CD4-positive, alpha-beta T cell treated with Interleukin-4 for 1 hour (primary cell): ENCODE data around the gene CHST1.

ENCODE experiments used
- DNase-seq, 2 donors: peaks; one replicate each; pipeline ENCODE4 v3.0.0-alpha.2; 2020 to 2022

Gene CHST1

DNA sequence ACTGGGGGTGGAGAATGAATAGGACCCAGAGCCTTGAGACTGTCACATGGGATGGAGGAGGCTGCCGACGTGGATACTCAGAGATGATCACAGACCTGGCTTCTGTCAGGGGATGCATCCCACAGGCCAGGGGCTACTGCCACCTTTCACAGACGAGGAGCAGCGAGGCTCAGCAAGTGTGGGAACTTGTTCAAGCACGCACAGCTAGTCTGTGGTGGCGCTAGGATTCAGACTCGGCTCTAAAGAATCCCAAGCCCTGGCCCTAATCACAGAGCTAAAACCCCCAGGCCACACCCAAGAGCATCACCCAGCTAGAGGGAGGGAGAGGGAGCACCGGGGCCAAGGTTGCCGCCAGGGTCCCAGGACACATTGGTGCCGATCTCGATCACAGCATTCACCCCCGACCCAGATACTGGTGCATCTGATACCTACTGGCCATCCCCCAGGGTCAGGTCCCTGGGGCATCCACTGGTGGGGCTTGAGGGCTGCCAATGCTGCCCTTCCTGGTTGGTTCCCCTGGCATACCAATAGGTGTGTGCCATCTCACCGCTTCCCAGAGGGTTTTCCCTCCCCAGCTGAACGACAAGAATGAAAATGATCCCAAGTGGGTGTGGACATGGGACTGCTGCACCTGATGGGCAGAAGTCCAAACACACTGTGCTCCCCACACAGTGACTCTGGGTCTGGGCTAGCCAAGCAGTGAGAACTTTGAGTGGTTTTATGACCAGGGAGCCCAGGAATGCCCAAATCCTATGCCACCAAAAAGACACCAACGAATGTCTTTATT is 6.2 kb downstream of the CHST1 start:
- DNase-seq: no peak

DNA sequence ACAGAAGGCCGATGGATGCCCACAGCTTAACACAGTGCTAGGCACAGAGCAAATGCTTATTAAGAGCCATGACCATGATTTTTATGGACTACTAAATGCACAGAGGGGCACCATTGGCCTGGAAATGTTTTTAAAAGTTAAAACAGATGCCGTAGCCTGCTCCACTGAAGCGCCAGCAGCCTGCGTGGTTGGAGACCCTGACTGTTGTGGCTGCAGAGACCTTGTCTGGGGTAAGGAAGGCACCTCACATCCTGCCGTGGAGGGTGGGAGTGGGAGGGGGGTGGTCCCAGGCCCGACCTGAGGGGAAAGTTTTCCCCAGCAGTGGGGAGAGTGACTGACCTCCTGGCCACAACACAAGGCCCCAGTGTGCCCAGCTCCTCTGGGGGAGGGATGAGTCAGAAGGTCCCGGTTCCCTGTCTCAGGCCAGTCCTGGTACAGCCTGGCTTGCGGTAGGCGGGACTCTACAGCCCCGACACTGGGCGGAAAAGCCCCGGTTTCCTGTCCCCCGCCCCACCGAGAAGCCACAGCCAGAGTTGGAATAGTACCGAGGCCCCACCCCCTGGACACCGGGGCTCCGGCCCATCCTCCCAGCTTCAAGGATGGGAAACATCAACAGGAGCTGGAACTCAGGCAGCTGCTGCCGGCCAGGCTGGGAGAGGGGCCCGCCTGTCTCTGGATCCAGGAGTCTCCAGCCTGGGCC is 7.0 kb downstream of the CHST1 start:
- no peak for DNase-seq

DNA sequence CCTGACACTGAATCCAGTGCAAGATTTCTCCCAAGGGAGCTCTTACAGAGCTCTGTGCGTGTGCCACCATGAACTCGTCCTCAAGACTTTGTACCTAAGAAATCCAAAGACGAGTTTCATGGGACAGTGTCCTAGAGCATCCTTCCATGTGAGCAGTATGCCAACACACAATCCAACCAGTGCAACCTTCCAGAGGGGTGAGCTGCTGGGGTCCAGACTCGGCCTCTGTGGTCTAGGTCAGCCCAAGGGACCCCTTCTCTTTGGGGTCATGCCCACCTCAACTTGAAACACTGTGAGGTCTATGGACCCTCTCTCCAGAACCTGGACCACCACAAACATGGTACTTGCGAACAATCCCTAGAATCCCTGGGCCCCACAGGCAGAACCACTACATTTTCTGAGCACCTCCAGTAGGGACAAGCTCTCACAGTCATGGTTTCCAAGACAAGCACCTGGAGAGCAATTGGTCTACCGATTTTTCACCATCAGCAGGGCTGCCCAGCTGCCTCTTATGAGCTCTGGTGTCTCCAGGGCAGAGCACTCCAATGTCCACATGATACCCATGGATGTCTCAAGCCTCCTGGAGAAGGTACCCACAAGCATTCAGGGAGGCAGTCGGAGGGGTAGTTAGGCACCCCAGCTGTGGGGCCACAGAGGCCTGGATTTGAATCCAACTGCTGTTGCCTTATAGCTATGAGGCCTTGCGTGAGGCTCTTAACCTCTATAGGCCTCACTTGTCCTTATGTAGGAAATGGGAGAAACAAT is 7.7 kb downstream of the CHST1 start:
- no peak for DNase-seq

DNA sequence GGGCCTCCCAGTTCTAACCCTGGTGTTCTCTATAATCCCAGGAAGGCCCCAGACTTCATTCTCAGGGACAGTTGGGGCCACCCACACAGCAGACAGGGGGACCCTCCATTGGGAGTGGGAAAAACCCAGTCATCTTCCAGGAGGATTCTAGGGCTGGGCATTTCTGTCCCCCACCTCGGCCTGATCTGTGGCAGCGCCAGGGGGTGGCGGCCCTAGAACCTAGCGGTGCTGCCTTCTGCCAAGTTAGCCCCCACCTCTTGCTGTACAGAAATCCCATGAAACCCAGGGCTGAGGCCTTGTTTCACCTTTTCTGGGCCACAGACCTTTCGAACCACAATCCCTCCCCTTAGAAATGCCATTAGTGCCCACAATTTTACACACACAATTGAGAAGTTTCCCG is 9.6 kb downstream of the CHST1 start:
- DNase-seq: no peak

DNA sequence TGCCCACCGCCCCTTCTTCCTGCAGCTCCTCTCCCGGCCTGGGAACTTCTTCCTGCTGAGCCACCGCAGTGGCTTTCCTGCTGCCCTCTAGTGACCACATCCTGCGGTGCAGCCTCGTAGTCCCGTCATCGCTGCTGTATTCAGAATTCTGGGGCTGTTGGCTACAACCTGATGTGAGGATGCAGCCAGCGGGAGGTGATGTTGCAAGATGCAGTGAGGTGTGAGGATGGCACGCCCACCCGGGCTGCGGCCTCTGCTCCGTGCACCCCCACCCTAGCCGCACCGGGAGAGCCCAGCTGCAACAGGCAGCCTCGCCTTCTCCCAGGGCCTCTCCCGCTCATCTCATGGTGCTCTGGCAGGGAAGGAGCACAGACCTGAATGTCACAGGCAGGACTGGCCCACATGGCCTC is 10.1 kb downstream of the CHST1 start:
- peak; percentile 36 to 45 for DNase-seq

DNA sequence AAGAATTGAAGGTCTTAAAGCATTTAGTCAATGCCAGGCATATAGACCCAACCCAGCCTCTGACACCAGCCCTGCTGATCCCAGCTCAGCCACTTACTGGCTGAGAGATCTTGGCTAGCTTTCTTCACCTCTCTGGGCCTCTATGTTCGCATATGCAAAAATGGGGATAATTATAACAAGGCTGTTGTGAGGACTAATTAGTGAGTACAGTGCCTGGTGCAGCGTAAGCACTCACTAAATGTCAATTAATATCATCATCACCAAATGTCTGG is 10.5 kb downstream of the CHST1 start:
- no peak for DNase-seq

DNA sequence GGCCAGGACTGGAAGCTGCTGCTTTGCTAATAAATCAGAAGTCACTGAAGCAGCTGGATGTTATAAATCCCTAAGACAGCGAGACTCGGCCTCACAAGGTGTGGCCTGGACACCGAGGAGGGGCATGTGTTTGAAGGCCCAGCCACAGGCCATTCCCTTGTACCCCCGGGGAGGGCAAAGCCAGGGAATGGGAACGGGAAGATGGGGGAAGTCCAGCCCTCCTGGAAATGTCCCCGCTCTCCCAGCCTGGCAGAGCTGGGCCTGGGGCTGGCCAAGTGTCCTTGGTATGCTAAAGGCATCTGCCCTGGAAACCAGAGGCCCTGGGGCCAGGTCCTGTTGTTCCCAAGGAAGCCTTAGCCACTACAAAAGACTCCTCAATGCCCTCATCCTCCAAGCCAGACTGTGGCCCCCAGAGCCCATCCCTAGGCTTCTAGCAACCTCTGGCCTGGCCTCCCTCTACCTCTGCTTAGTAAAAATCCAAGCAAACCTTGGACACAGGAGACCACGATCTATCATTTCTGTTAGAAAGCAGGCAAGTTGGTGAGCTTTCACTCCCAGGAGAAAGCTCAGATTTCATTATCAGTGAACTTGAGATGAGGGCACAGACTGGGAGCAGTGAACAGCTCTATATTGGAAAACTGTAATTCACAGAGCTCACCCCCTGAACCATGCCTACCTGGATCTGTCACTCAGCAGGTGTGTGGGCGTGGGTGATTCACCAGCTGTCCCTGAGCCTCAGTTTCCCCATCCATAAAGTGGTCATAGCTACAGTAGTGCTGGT is 11.0 kb downstream of the CHST1 start:
- no peak for DNase-seq

DNA sequence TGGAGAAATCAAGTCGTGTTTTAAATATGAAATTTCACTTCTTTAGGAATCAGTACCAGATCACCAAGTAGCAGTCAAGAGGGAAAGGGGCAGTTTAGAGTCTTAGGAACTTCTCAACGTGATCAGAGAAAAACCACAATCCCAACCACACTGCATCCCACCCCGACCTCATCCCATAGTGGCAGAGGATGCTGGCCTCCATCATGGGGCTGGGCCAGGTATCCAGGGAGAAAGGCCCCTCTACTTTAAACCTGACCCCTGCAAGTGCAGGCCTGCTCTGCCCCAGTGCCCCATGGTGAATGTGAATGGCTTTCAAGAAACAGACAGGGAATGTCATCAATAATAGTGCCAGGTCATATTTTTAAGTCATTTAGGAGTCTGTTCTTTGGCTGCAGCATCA is 12.1 kb downstream of the CHST1 start:
- no peak for DNase-seq

DNA sequence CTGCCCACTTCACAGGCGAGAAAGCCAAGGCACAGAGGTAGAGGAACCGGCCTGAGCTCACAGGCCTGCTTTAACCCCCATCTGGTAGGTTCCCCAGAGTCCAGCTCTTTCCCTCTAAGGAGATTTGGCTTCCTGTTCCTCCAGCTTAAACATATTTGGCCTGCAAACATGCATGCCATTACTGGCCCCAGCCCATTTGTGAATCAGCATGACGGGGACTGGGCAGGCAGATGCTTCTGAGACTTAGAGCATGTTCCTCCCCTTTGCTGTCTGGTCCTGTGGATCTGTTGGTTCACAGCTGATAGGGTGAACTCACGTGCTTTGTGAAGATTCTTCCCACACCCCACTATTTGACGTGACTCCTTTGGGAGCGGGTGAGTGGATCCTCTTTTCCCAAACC is 12.6 kb downstream of the CHST1 start:
- DNase-seq: no peak

DNA sequence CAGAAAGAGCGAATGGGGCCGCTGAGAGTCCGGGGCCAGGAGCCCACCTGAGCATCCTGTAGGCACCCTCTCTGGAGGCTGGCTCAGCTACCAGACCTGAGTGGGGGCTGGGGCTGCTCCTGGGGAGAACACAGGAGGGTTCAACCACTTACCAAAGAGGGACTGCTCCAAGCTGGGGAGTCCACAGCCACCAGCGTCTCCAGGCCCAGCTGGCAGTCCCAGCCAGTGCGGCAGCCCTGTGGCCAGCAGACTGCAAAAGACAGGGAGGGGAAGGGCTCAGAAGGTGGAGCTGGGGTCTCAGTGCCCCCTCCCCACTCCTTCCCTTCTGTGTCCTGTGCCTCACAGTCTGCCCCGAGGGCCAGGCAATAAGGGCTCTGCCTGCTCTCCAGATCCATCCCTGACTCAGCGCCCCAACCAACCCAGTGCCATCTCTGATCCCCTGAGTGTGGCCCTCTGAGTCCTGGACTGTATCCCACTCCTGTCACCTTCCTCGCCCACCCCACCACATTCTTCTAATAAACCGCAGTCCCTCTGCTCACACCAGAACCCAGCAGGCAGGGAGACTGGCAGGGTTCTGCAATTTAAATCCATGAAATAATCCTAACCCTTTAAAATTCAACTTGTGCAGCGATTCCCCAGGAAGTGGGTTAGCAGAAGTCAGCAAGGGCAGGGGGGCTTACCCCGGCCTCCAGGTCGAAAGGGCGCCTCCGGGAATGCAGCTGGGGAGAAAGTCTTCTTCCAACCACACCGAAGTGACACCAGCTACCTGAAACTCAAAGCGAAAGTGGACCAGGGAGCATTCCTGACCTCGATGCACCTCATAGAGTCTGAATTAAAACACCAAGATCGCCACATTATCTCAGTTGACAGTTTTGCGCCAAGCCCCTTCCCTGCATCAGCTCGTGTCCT is 13.3 kb downstream of the CHST1 start:
- no peak for DNase-seq

DNA sequence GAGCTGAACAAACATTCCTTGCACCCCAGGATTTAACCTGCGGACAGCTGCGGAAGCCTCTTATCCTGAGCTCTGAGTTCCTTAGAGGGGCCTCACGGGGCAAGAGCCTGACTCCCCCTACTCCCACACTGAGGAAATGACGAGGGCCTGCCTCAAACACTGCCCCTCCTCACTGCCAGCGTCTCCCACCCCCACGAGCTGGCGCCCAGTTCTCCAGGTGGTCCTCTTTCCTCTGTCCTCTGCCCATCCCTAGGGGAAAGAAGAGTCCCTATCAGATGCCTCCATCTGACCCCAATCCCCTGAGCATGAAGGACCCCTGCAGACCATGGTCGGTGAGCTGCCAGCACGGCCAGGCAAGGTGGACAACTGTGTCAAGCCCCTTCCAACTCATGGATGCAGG is 14.3 kb downstream of the CHST1 start:
- no peak for DNase-seq

DNA sequence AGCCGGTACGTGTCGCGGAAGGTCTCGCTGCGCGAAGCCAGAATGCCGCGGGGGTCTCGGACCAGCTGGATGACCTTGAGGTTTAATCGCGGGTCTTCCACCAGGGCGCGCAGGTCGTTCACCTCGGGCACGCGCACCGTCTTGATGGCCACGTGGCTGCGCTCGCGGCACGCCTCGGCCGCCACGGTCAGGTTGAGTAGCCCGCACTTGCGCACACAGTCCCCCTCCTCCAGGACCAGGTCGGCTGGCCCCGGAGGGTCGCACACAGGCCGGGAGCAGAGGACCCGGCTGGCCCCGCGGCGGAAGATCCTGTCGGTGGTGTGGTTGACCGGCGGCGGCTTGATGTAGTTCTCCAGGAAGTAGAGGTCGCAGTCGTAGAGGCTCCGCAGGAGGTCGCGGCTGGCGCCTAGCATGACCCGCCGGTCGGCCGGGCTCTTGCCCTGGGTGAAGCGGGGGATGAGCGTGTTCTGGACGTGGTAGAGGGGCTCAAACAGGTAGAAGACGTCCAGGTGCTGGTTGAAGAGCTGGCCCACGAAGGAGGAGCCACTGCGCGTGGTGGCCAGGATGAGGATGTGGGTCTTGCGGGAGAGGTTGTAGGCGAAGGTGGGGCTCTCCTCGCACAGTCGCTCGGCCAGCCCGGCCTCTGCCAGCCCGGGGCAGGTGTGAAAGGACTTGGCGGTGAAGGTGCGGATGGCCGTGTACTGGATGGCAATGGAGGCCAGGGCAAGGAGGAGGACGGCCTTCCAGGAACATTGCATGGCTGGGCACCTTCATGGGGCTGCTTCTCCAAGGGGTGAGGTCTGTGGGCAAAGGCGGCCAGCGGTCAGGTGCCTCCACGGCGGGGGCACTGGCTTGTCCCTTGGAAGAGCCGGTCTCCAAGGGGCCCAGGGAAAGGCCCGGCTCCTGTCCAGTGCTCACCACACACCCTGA is 15.0 kb downstream of the CHST1 start:
- DNase-seq: no peak

DNA sequence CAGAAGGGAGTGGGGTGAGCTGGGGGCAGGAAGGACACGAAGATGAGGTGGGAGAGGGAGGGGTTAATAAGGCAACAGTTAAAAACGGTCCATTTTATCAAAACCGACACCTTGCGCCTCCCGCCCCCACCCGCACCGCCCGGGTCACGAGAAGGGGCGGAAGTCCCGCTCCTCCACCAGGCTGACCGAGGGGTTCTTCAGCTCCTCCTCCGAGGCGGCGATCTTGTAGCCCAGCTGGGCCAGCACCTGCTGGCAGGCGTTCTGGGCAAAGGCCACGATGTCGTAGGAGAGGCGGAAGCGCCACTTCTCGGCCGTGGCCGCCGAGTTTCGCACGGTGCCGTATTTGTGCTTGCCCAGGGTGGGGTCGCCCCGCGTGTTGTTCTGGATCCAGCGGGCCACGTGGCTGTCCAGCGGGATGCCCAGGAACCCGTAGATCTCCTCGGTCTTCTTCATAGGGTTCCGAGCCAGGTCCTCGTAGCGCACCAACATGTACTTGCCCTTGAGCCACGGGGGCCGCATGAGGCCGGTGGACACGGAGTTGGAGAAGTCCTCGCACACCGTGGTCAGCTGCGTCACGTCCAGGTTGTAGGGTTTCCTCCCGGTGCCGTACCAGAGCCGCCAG is 15.8 kb downstream of the CHST1 start:
- no peak for DNase-seq

DNA sequence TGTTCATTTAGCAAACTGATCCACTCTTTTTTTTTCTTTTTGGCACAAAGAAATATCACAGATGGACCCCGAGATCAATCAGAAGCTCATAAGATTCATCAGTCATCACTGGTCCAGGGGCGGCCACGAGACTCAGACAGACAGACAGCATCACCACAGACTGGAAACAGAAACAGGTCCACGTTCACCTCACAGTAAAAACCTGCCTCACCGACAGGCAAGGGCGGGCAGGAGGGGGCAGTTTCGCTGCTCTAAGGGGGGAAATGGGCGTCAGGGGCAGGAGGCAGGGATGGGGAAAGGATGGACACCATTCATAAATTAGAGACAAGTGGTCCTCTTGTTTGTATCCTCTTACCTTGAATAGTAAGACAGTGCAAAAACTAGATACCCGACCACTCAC is 16.5 kb downstream of the CHST1 start:
- DNase-seq: no peak

DNA sequence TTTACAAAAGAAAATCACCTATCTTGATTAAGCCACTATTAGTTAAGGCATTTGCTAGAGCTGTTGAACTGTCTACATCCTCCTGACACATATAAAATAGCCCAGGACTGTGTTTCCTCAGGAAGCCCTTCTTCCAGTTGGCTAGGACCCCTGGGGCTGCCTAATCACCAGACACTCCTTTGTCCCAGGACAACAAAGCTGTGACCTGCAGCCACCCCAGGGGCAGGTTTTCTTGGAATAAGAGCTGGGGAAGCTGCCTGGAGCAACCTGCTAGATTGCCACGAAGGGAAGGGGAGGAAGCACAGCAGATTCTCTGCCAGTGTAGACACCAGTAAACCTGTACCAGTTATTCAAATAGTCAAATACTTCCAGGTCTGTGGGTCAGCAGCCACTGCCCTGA is 17.6 kb downstream of the CHST1 start:
- no peak for DNase-seq

DNA sequence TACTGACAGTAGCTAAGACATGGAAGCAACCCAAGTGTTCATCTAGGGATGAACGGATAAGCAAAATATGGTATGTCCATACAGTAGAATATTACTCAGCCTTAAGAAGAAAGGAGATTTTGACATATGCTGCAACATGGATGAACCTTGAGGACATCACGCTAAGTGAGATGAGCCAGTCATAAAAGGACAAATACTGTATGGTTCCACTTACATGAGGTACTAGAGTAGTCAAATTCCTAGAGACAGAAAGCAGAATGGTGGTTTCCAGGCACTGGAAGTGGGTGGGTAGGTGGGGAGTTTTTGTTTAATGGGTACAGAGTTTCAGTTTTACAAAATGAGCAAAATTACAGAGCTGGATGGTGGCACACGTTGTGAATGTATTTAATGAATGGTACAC is 18.1 kb downstream of the CHST1 start:
- no peak for DNase-seq

DNA sequence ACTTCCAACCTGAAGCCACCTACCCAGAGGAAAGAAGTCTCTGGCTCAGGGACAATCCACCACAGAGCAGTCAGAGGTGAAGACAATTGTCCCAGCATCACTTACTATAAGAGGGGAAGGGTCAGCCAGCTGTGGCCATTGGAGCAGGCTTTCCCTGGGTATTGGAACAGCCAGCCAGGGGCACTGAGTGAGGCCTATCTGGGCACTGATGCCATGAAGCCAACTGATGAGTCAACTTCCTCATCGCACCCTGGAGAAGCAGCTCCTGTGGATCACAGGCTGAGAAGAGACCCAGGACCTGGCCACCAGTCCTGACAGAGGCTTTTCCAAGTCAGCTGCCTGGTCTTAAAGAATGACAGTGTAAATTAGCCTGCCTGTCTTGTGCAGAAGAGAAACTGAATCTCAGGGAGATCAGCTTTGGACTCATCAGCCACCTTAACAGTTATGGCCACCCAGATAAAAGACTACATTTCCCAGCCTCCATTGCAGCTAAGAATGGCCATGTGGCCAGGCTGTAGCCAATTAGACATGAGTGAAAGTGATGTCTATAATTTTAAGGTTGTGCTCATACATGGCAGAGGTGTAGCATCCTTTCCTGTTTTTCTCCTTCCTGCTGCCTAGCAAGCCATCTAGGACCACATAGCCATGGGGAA is 19.0 kb downstream of the CHST1 start:
- peak in 1 of 2 donors; percentile 51 for DNase-seq

DNA sequence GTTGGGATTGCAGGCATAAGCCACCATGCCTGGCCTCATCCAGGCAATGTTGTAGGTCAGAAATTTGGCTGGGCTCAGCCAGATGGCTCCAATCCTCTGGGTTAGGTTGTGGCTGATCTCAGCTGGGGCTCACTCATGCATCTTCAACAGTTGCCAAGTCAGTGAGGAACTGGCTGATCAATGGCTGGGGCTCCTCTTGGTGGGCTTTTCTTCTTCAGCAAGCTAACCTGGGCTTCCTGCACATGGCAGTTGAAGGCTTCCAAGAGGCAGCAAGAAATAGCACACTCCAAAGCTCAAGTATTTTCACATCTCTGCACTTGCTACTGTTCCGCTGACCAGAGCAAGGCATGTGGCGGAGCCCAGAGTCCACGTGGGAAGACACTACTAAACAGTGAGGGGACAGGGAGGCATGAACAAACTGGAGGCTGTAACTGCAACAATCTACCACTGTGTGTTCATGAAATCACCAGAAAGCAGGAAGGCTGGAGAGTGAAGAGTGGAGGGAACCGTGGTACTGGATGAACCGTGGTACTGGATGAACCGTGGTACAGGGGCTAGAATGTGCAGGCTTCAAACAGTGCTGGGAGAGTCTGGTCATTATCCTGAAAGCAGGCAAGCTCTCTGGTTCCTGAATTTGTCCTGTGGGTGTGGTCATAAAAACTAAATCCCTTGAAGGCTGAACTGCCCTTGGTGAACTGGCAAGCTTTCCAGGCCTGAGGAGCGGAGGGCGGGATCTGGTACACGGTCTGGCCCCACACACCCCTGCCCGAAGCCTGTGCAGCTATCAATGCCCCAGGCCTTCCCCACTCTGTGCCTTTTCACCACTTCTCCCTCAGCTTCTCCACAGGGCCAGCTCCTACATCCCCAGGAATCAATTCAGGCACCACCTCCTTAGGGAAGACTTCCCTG is 20.2 kb downstream of the CHST1 start:
- DNase-seq: no peak
